Endothelial cell of umbilical vein (primary cell): ENCODE measurements around the gene SPECC1L. TPM values are rescaled to one million over a fixed set of nuclear protein-coding genes. Genes with fewer than 3 reads are reported as not detected.
A peak's percentile ranks its signal among the peaks of the same experiment; 100 is the strongest.

Source experiments
- BruUV-seq: library from RNA; stranded (reverse); fragments of 400-500 nt; replicated peaks from 2 replicates; lab custom pipeline; 2021; lab: Mats Ljungman, UMichigan
- CTCF ChIA-PET: fragments of 300-600, 350-600 bp; sonication (Branson Sonifier 250); formaldehyde crosslinking; loops from one replicate; lab custom pipeline; 2021; ENCODE audit warnings: antibody characterized with exemption, inconsistent platforms; lab: Charles Lee
- POLR2A ChIA-PET: fragments of 300-600, 350-600 bp; sonication (Branson Sonifier 250); formaldehyde crosslinking; loops from one replicate; lab custom pipeline; 2021; ENCODE audit warnings: antibody characterized with exemption, inconsistent platforms; lab: Charles Lee
- DNase-seq: peaks from one replicate; pipeline ENCODE4 v3.0.0-alpha.2; 2011; ENCODE audit warnings: low read depth, low spot score
- FAIRE-seq: peaks from 2 replicates; lab custom pipeline; 2011; peaks lifted over from hg19 to GRCh38; lab: Jason Lieb, UNC
- H2AFZ ChIP-seq: 2 replicates; pipeline ENCODE4 v1.6.0; 2012; ENCODE audit warnings: low read depth, low read length, control low read depth, inconsistent platforms
- H3K27ac ChIP-seq: 2 replicates; pipeline ENCODE4 v1.5.1; 2011; ENCODE audit warnings: low read depth, mild to moderate bottlenecking, control low read depth, low read length, moderate library complexity; ENCODE audit not compliant: insufficient read depth
- H3K27me3 ChIP-seq, 2 experiments: 2 replicates each; pipeline versions ENCODE4 v1.6.0 to v1.6.1; 2011; ENCODE audit warnings: low read length in 2 of 2, mixed read lengths in 1 of 2; ENCODE audit not compliant: control insufficient read depth in 2 of 2, insufficient read depth in 2 of 2
- H3K36me3 ChIP-seq, 2 experiments: 2 replicates in 1 of 2; 3 replicates in 1 of 2; pipeline ENCODE4 v1.5.1; 2011; ENCODE audit warnings: low read length in 2 of 2, mild to moderate bottlenecking in 1 of 2, moderate library complexity in 1 of 2; ENCODE audit not compliant: control insufficient read depth in 2 of 2, insufficient read depth in 2 of 2; ENCODE audit errors: extremely low read depth in 1 of 2
- H3K4me1 ChIP-seq: 3 replicates; pipeline ENCODE4 v1.5.1; 2011; ENCODE audit warnings: mild to moderate bottlenecking, low read length; ENCODE audit not compliant: control insufficient read depth, insufficient read depth; ENCODE audit errors: extremely low read depth
- H3K4me2 ChIP-seq: 2 replicates; pipeline ENCODE4 v1.6.1; 2011; ENCODE audit warnings: low read length, control low read depth, mixed read lengths; ENCODE audit not compliant: insufficient read depth
- H3K4me3 ChIP-seq, 3 experiments: fragments of 200-600 bp in 1 of 3; sonication (generic), shearing (Covaris generic) in 1 of 3; replicated peaks in 1 of 3; 2 replicates each; pipeline ENCODE4 v1.5.1; 2011 to 2016; ENCODE audit warnings: control low read depth in 3 of 3, low read length in 3 of 3, mild to moderate bottlenecking in 2 of 3, inconsistent platforms in 1 of 3, low read depth in 1 of 3, moderate library complexity in 1 of 3; ENCODE audit not compliant: insufficient read depth in 1 of 3
- H3K79me2 ChIP-seq: 2 replicates; pipeline ENCODE4 v1.6.0; 2012; ENCODE audit warnings: low read length, inconsistent platforms; ENCODE audit not compliant: control insufficient read depth, insufficient read depth
- H3K9ac ChIP-seq: replicated peaks from 2 replicates; pipeline ENCODE3; 2011; ENCODE audit warnings: low read length, control low read depth; ENCODE audit not compliant: insufficient read depth; ENCODE audit errors: extremely low read depth
- H3K9me1 ChIP-seq: replicated peaks from 3 replicates; pipeline ENCODE4 v1.6.0; 2011; ENCODE audit warnings: mild to moderate bottlenecking, low read length; ENCODE audit not compliant: control insufficient read depth, insufficient read depth; ENCODE audit errors: extremely low read depth
- H3K9me3 ChIP-seq: replicated peaks from 2 replicates; pipeline ENCODE4 v1.5.1; 2012; ENCODE audit warnings: low read length, inconsistent platforms; ENCODE audit not compliant: control insufficient read depth, insufficient read depth
- H4K20me1 ChIP-seq: replicated peaks from 2 replicates; pipeline ENCODE3; 2011; ENCODE audit warnings: mild to moderate bottlenecking, low read length; ENCODE audit not compliant: control insufficient read depth, insufficient read depth; ENCODE audit errors: extremely low read depth
- CTCF ChIP-seq, 2 donors: IDR thresholded peaks; 1 replicate in 1 of 2; 2 replicates in 1 of 2; pipeline ENCODE4 v1.5.1; 2011; ENCODE audit warnings: low read length in 2 of 2, mild to moderate bottlenecking in 2 of 2, moderate library complexity in 2 of 2, control low read depth in 1 of 2, inconsistent platforms in 1 of 2, low read depth in 1 of 2; ENCODE audit not compliant: insufficient read depth in 1 of 2; ENCODE audit errors: extremely low read depth in 1 of 2
- EZH2 ChIP-seq: IDR thresholded peaks from 2 replicates; pipeline ENCODE4 v1.6.1; 2012; ENCODE audit warnings: borderline replicate concordance, low read depth, mild to moderate bottlenecking, moderate library complexity, low read length, inconsistent platforms; ENCODE audit not compliant: severe bottlenecking
- FOS ChIP-seq: IDR thresholded peaks from 2 replicates; pipeline ENCODE4 v1.6.1; 2011; ENCODE audit warnings: mild to moderate bottlenecking, low read length, moderate library complexity, borderline replicate concordance; ENCODE audit not compliant: insufficient read depth
- GATA2 ChIP-seq: IDR thresholded peaks from 2 replicates; pipeline ENCODE4 v1.7.0; 2011; ENCODE audit warnings: low read depth, mild to moderate bottlenecking, moderate library complexity, mixed read lengths, low read length; ENCODE audit not compliant: insufficient read length, insufficient read depth
- JUN ChIP-seq: IDR thresholded peaks from 2 replicates; pipeline ENCODE4 v1.6.1; 2011; ENCODE audit warnings: borderline replicate concordance, low read depth; ENCODE audit not compliant: insufficient read length, insufficient read depth
- MAX ChIP-seq: IDR thresholded peaks from 2 replicates; pipeline ENCODE4 v1.6.1; 2011; ENCODE audit not compliant: insufficient read depth, insufficient read length
- MYC ChIP-seq: IDR thresholded peaks from one replicate; pipeline ENCODE4 v1.6.1; 2011; ENCODE audit warnings: mild to moderate bottlenecking, low read depth, low read length
- POLR2A ChIP-seq: IDR thresholded peaks from 2 replicates; pipeline ENCODE4 v1.6.1; 2012; ENCODE audit warnings: low read depth, mild to moderate bottlenecking, control low read depth, low read length
- POLR2AphosphoS5 ChIP-seq: IDR thresholded peaks from 2 replicates; pipeline ENCODE4 v1.6.1; 2012; ENCODE audit warnings: low read depth, mild to moderate bottlenecking, control low read depth, low read length, moderate library complexity; ENCODE audit not compliant: insufficient read depth
- dilution Hi-C: fragments of 300-500 bp; cut with MboI; formaldehyde crosslinking; loops from one replicate; pipeline ENCODE4 v1.15.0; 2019; ENCODE audit warnings: low sequenced_read_pairs; ENCODE audit not compliant: extremely low pct_ligation_motif_present
- intact Hi-C: fragments of 100-400 bp; cut with micrococcal nuclease; formaldehyde crosslinking; loops from one replicate; pipeline ENCODE4 v1.10.0; 2022
- polyA plus RNA-seq, 4 experiments: library from polyadenylated mRNA; depleted of rRNA in 3 of 4; stranded (reverse) in 3 of 4; unstranded in 1 of 4; fragments of >200 nt; gene quantifications; 2 replicates each; pipeline versions ENCODE4 v1.2.1 to v1.2.3, GENCODE V29; 2011 to 2012; ENCODE audit warnings: missing spikeins in 1 of 4
- total RNA-seq: library from RNA; stranded (reverse); gene quantifications from 2 replicates; pipeline ENCODE4 v1.2.3, GENCODE V29; 2021

SPECC1L gene
- total and polyA plus RNA-seq, 2 donors (not counting 3 experiments of a cell fraction or from before 2014, with no cell fraction given) = 22.8 to 79.3 TPM

- CTCF ChIA-PET = no interaction called here
- H3K9me1 ChIP-seq = no peaks in the 10 kb centered on the region
- no peak for TF ChIP-seq GATA2
- TF ChIP-seq MYC = no peak
- TF ChIP-seq CTCF (IDR thresholded peaks at IDR 0.05; ENCODE audit: extremely low read depth in 1 of 2, insufficient read depth in 1 of 2, low read depth in 1 of 2, low read length in 2 of 2) = no peak
- no peak for TF ChIP-seq MAX
- no peak for TF ChIP-seq POLR2A
- no peak for TF ChIP-seq FOS
- TF ChIP-seq EZH2 = no peak
- TF ChIP-seq POLR2AphosphoS5 = no peak
- no peak for TF ChIP-seq JUN
- no peaks in the 10 kb centered on the region for H3K36me3 ChIP-seq
- H3K79me2 ChIP-seq = no peaks in the 10 kb centered on the region
- H3K4me3 ChIP-seq = no peak overlapping the region
- POLR2A ChIA-PET = interaction anchor here (0.6 to 1.1 kb wide), 2 partner anchors 79 to 1927 kb away, joined by 3 to 4 read pairs; no protein-coding TSS in a partner anchor
- dilution Hi-C loops (no loop called here), intact Hi-C loops (no loop called here)
- H3K4me1 ChIP-seq = peaks cover 12% of the 10 kb centered on the region
- H3K4me2 ChIP-seq = no peak overlapping the region
- no peaks in the 10 kb centered on the region for H4K20me1 ChIP-seq
- peak overlapping the region; percentile 18 for H3K27ac ChIP-seq
- H3K9me3 ChIP-seq = no peaks in the 10 kb centered on the region
- no peaks in the 10 kb centered on the region for H3K27me3 ChIP-seq
- peak; percentile 83 for DNase-seq
- FAIRE-seq = peak; percentile 24
- BruUV-seq = no TSS peak
- no peak overlapping the region for H3K9ac ChIP-seq
- peak overlapping the region; percentile 26 for H2AFZ ChIP-seq
These were observed 180.0 kb downstream of the SPECC1L start for GRCh38 chr22:24450610-24451009.
